Chondrocyte (in vitro differentiated cells): ENCODE data around the gene FMO1. TPM values are rescaled to one million over a fixed set of nuclear protein-coding genes. Genes with fewer than 3 reads are reported as not detected.

Experiments used
- DNase-seq: peaks from one replicate; pipeline ENCODE4 v3.0.0; 2021; ENCODE audit warnings: mixed read lengths, low spot score
- H3K27ac Mint-ChIP-seq: one replicate; pipeline ENCODE4 v1.8.0; 2021; ENCODE audit warnings: mild to moderate bottlenecking, moderate library complexity, mixed read lengths; ENCODE audit not compliant: unreplicated experiment
- H3K27me3 Mint-ChIP-seq: 2 replicates; pipeline ENCODE4 v1.8.0; 2021; ENCODE audit warnings: low read depth, mixed read lengths
- H3K36me3 Mint-ChIP-seq: 2 replicates; pipeline ENCODE4 v1.8.0; 2021; ENCODE audit warnings: low read depth, mixed read lengths
- H3K4me1 Mint-ChIP-seq: 2 replicates; pipeline ENCODE4 v1.8.0; 2021; ENCODE audit warnings: low read depth, mild to moderate bottlenecking, mixed read lengths
- H3K4me3 Mint-ChIP-seq: one replicate; pipeline ENCODE4 v1.8.0; 2021; ENCODE audit warnings: mild to moderate bottlenecking, moderate library complexity, mixed read lengths; ENCODE audit not compliant: unreplicated experiment
- H3K9me3 Mint-ChIP-seq: 2 replicates; pipeline ENCODE4 v1.8.0; 2021; ENCODE audit warnings: low read depth, mixed read lengths
- CTCF ChIP-seq: fragments of 200-600 bp; sonication (generic); IDR thresholded peaks from 2 replicates; pipeline ENCODE4 v1.5.0; 2021; ENCODE audit warnings: antibody characterized with exemption, mild to moderate bottlenecking, moderate library complexity
- total RNA-seq: library from RNA; stranded (reverse); gene quantifications from 3 replicates; pipeline ENCODE4 v1.2.1, GENCODE V29; 2021

The FMO1 gene
- total RNA-seq, 1 donor from 2014 or later = 0.65 TPM

- H3K36me3 Mint-ChIP-seq = peaks cover 5% of the 10 kb centered on the region
- no peak overlapping the region for H3K27ac Mint-ChIP-seq
- no peak for DNase-seq
- H3K27me3 Mint-ChIP-seq = no peaks in the 10 kb centered on the region
- no peak for TF ChIP-seq CTCF
- peaks cover 23% of the 10 kb centered on the region for H3K9me3 Mint-ChIP-seq
- H3K4me3 Mint-ChIP-seq = no peak overlapping the region
- H3K4me1 Mint-ChIP-seq = peaks cover 7% of the 10 kb centered on the region
Measured at GRCh38 chr1:171296897-171297296, 48.6 kb downstream of the FMO1 start.

- H3K36me3 Mint-ChIP-seq = peaks cover 7% of the 10 kb centered on the region
- DNase-seq = no peak
- TF ChIP-seq CTCF = no peak
- no peaks in the 10 kb centered on the region for H3K27me3 Mint-ChIP-seq
- H3K4me3 Mint-ChIP-seq = no peak overlapping the region
- H3K9me3 Mint-ChIP-seq = peaks cover 31% of the 10 kb centered on the region
- H3K4me1 Mint-ChIP-seq = peaks cover 7% of the 10 kb centered on the region
- H3K27ac Mint-ChIP-seq = no peak overlapping the region
Measured at GRCh38 chr1:171298696-171299095, 50.4 kb downstream of the FMO1 start.

GRCh38 chr1:171299342-171299741 is 51.0 kb downstream of the FMO1 start:
- no peak overlapping the region for H3K27ac Mint-ChIP-seq
- H3K4me3 Mint-ChIP-seq = no peak overlapping the region
- peaks cover 31% of the 10 kb centered on the region for H3K9me3 Mint-ChIP-seq
- no peaks in the 10 kb centered on the region for H3K27me3 Mint-ChIP-seq
- no peak for DNase-seq
- peaks cover 7% of the 10 kb centered on the region for H3K36me3 Mint-ChIP-seq
- peaks cover 7% of the 10 kb centered on the region for H3K4me1 Mint-ChIP-seq
- TF ChIP-seq CTCF = no peak

- Mint-ChIP-seq H3K4me3 (no peak overlapping the region), H3K27me3 (no peaks in the 10 kb centered on the region), H3K36me3 (peaks cover 7% of the 10 kb centered on the region), H3K4me1 (peaks cover 1% of the 10 kb centered on the region), H3K27ac (no peak overlapping the region), H3K9me3 (peaks cover 34% of the 10 kb centered on the region)
- TF ChIP-seq CTCF = no peak
- no peak for DNase-seq
Measured at GRCh38 chr1:171300401-171300800, 52.1 kb downstream of the FMO1 start.

GRCh38 chr1:171310661-171311087 is 62.4 kb downstream of the FMO1 start:
- no peaks in the 10 kb centered on the region for H3K36me3 Mint-ChIP-seq
- no peak for DNase-seq
- no peak overlapping the region for H3K27ac Mint-ChIP-seq
- H3K4me1 Mint-ChIP-seq = peaks cover 14% of the 10 kb centered on the region
- no peaks in the 10 kb centered on the region for H3K27me3 Mint-ChIP-seq
- no peaks in the 10 kb centered on the region for H3K9me3 Mint-ChIP-seq
- no peak for TF ChIP-seq CTCF
- no peak overlapping the region for H3K4me3 Mint-ChIP-seq
